Stimulated activated CD8-positive, alpha-beta memory T cell treated with anti-CD3 and anti-CD28 coated beads, Interleukin-12 subunit alpha, Interleukin-12 subunit beta, amount 100 ng/mL, for 1 hour (primary cell): Measurements from ENCODE around the gene KRT6C.
"Not testable (repeated sequence)": the region's sequence is repeated elsewhere in the genome, so short reads cannot be mapped to it uniquely, and the experiment has no call there.

Experiments used
- DNase-seq: peaks from one replicate; pipeline ENCODE4 v3.0.0-alpha.2; 2020; ENCODE audit warnings: low read depth

Gene KRT6C

DNA sequence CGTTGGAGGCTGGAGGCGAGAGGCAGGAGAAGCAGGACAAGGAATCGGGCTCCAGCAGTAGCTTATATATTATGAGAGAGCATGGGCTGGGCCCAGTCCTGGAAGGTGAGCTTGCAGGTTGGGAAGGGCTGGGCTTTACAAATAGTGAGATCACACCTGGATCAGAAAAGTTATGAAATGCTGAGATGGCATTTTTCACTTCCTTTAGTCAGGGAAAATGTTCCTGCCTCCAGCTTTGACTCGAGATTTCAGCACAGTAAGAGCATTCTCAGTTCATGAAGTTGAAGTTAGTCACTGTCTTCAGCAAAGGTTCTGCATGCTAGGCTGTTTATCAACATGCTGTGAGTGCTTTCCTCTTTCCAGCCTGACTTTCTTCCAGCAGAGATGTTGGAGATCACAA, at the start of gene KRT6C:
Gene KRT6C (minus strand): TSS at position 38 of the 400 bp plus-strand sequence. CDS start 68 bp downstream, outside the sequence.
- no peak for DNase-seq

GRCh38 chr12:52522346-52523011, 48.9 kb upstream of the KRT6C start:
- no peak for DNase-seq

- no peak for DNase-seq
These were observed 48.1 kb upstream of the KRT6C start for GRCh38 chr12:52521568-52522266.

DNA sequence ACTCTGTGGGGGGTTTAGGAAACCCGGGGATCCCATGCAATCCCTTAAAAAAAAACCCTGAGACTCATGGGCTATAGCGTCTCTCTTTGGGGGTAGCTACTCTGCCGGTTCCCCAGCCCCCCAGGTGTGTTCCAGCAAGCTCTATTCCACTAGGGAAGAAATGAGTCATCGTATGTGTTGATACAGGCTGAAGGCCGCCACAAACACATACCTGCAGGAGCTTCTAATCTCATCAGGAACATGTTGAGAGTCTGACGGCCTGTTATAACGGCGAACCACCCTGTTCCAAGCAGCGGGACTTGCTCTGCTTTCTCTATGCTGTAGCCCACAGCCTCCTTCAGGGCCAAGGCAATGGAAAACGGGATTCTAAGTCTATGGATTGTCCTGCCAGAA, 47.6 kb upstream of the KRT6C start:
- no peak for DNase-seq

DNA sequence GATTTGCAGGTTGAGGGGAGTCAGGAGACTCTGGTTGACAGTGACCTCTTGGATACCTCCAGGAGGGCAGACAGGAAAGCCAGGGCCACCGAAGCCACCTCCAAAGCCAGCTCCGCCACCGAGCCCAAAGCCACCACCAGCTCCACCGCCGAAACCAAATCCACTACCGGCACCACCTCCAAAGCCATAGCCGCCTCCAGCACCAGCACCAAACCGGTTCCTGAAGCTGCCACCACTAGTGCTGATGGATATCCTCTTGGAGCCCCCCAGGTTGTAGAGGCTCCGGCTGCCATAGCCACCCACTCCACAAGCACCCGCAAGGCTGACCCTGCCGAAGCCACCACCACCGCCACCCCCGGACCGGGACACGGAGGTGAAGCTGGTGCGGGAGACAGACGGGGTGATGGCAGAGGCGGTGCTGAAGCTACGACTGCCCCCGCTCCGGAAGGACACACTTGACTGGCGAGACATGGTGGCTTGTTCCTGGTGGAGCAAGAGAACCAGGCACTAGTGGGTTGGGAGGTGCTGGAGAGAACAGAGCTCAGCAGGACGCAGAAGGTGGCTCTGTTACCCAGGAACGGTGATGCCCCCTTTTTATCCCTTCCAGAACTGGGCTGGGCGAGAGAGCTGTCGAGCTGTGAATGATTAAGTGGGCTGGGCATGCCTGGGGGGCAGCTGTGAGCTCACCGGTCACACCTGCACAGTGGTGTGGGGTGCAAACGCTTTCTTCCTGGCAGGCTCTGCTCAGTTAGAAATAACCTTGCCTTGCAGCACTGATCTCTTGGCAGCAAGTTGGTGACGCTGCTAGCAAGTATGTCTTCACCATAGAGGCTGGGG, 46.4 kb upstream of the KRT6C start, which contains the start of gene KRT5:
Gene KRT5 (minus strand): TSS at position 569 of the 837 bp plus-strand sequence. CDS start 98 bp downstream, at position 471.
- no peak for DNase-seq

DNA sequence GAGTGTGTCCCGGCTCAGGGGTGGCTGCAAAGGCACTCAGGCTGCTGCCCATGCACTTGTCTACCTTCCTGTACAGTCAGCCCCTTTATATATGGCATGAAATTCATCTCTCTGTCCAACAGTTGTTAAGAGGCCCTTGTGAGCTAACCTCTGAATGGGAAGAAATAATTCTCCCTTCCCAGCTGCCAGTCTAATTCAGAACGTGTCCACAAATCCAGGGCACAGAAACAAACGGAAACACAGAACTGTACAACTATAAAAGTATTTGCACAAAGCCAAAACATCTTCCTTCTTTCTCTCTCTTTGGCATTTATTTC, 45.7 kb upstream of the KRT6C start:
- no peak for DNase-seq

- DNase-seq, result no peak
These were observed 45.2 kb upstream of the KRT6C start for GRCh38 chr12:52518574-52519386.

DNA sequence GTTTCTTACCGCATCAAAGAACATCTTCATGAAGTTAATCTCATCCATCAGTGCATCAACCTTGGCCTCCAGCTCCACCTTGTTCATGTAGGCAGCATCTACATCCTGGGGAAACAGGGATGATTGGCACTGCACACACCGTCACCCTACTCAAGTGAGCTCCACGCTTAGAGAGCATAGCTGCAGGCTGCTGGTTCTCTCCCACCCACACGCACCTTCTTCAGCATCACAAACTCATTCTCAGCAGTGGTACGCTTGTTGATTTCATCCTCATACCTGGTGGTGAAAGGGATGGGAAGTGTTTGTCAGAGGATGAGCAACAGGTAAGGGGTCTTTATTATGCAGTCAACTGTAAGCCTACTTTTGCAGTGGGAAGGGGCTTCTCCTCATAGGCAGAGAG, 44.3 kb upstream of the KRT6C start:
- DNase-seq, result no peak

GRCh38 chr12:52517005-52517835, 43.6 kb upstream of the KRT6C start:
- DNase-seq, result no peak

DNA sequence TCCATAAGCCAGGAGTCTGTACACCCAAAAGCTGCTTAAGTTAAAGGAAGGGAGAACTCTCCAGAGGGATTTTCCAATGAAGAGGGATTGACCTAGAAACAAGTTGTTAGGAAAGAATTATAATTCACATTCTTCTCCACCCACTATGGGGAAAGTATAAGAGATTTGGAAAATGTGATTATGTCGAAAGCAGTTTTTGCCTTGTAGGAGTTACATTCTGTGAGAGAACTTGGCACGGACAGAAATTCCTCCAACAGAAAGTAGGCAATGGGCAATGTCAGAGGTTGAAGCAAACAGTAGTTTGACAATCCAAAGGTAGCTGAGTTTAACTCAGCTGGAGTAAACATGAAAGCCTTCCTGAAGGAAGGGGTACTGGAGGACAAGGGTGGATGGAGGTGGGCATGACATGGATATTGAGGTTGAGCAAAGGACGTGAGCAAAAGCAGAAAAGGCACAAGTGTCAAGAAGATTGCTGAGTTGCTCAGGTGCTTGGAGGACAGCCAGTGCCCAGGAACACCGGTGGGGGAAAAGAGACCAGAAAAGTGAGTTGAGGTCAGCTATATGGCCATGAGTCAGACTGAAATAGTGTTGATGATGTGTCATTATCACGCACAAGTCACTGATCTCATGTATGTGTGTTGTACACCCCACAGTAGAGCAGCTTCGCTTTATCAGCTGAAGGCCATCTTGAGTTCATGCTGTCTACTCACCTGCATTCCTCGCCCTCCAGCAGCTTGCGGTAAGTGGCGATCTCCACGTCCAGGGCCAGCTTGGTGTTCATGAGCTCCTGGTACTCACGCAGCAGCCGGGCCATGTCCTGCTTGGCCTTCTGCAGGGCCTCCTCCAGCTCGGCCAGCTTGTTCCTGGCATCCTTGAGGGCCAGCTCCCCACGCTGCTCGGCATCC, 42.6 kb upstream of the KRT6C start:
- no peak for DNase-seq

DNA sequence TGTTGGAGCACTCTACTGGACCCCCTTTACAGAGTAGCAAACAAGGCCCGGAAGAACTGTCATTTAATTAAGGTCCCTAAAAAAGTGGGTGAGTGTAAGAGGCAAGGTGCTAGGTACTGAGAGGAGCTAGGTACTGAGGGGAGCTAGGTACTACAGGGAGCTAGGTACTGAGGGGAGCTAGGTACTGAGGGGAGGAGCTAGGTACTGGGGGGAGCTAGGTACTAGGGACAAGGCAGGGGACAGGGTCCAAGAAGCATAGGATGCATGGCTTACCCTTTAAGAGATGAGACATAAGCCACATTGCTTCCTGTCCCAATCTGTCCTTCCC, 41.7 kb upstream of the KRT6C start:
- no peak for DNase-seq

DNA sequence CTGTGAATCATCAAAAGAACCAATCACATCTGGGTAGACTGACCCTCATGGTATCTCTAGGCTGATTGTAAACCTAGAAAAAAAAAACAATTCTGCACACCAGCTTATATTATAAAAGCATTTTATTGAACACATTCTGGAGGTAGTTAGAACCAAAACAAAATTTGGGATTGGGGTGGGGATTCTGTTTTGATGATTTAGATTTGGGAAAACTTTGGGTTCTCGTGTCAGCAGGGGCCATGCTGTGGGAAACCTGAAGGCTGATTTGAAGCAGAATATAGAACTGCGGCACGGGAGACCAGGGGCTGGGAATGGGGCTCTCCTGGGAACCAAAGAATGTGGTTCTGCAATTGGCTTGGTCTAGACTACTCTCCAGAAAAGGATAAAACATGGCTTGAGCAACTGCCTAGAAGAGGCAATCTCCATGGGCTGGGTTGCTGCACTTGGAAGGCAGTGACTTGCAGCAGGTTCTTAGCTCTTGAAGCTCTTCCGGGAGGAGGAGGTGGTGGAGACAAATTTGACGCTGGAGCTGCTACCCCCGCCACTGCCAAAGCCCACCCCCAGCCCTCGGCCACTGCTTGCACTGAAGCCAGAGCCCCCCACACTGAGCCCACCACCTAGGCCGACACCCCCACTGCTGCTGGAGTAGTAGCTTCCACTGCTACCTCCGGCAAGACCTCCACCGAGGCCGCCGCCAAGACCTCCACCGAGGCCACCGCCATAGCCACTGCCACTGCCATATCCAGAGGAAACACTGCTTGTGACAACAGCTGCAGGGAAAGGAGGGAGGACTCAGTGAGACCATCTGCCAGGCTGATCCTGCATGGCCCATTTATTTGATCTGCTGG, 41.1 kb upstream of the KRT6C start:
- DNase-seq, result no peak

GRCh38 chr12:52513736-52514135, 40.1 kb upstream of the KRT6C start:
- no peak for DNase-seq

DNA sequence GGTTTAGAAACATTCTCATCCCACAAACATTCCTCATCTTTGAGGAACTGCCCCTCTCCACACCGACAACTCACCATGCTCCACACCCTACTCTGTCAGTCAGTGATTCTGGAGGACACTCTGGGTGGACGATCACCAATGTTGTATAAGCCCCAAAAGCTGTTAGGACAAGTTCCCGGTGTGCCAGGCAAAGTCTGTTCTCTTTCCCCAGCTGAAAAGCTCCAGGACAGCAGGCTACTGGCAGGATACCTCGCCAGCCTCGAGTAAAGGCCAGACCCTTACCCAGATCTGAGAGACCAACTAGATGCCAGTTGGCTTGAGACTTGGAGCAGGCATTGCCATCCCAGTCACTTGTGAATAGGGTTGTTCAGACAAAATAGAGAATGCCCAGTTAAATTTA, 34.6 kb upstream of the KRT6C start:
- no peak for DNase-seq

- no peak for DNase-seq
These were observed 33.5 kb upstream of the KRT6C start for GRCh38 chr12:52506858-52507715.

DNA sequence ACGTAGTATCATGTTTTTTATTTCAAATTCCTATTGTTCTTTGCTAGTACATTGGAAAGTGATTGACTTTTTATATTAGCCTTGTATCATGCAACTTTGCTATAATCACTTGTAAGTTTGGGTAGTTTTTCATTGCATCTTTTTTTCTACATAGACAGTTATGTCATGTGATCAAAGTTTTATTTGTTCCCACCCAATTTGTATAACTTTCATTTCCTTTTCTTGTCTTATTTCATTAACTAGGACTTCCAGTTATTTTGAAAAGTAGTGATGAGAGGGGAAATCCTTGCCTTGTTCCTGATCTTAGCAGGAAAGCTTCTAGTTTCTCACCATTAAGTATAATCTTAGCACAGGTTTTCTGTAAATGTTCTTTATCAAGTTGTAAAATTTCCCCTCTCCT, 29.3 kb upstream of the KRT6C start:
- DNase-seq, result no peak

DNA sequence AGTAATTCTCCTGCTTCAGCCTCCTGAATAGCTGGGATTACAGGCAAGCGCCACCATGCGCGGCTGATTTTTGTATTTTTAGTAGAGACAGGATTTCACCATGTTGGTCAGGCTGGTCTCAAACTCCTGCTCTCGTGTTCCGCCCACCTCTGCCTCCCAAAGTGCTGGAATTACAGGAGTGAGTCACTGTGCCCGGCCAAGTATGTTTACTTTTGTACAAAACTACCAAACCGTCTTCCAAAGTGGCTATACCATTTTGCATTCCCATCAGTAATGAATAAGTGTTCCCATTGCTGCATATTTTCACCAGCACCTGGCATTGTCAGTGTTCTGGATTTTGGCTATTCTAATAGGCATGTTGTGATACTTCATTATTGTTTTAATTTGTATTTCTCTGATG, 27.9 kb upstream of the KRT6C start:
- DNase-seq, result no peak

GRCh38 chr12:52500574-52500973, 27.0 kb upstream of the KRT6C start:
- not testable (repeated sequence) for DNase-seq
